Measurements from ENCODE around the gene BATF2.

BATF2 gene

DNA sequence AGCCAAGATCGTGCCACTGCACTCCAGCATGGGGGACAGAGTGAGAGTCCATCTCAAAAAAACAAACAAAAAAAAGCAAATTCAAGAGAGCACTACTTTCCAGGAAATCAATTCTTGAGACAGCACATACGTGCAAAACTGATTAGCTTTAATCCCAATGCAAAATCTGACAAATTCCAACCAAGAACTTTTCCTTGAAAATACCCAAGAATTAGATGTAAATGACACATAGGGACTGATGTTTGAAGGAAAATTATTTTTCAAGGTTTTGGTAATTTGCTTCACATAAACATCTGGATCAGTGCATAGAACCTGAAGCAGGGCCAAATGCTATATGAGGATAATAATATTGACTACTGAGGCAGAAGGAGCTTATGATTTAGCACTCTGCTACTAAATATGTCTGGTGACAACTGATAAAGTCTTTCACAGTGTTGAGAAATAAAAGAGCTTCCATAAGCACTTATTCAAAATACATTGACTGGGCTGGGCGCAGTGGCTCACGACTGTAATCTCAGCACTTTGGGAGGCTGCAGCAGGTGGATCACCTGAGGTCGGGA is 33.6 kb downstream of the BATF2 start:
- DNase-seq: no peak

DNA sequence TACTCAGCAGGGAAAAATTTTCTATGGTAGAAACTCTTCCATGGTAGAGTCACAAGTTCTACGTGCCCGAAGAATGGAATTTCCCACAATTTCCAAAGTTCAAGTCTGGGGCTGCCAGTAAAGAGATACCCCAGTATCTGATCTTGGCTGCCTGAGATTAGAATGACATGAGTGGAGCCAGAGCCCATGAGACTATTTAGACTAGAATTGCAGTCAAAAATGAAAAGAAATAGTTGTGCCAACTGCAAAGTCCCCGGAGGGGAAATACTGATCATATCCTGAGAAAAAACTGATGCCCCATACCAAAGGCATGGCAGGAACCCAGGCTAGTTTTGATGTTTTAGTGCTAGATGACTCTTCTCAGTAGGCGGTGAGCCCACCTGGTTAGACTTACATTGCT is 36.1 kb downstream of the BATF2 start:
- DNase-seq: no peak

DNA sequence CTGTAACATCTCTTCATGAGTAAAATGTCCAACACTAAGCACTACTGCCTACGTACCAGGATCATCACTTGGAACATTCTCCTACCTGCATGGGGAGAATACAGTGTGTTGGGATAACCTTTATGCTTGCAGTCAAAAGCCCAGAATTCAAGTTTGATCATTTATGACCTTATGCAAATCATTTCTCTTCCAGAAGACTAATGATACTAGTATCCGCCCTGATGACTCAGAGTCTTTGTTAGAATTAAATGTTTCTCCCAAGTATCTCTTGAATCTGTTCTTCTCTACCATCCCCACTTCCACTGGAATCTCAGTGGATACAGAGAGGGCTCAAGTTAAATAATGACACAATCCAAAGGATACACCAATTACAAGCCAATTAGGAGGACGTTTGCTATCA is 37.3 kb downstream of the BATF2 start:
- DNase-seq: no peak

DNA sequence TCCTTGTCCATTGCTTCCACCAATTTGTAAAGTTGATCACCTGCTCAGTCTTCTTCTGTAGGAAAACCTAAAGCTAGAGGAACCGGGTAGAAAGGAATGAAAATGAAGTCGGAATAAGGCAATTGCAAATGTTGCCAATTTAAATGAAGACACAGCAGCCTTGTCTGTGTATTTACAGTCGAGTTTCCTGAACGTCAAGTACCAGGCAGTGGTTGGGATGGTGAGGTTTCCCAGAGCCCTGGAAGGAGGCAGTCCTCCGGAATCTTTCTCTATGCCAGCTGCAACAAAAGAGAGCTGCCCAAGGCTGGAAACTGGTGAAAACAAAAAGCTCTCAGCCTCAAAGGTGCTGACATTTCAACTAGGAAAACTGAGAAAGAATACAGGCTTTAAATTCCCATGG is 42.6 kb downstream of the BATF2 start:
- DNase-seq: no peak

DNA sequence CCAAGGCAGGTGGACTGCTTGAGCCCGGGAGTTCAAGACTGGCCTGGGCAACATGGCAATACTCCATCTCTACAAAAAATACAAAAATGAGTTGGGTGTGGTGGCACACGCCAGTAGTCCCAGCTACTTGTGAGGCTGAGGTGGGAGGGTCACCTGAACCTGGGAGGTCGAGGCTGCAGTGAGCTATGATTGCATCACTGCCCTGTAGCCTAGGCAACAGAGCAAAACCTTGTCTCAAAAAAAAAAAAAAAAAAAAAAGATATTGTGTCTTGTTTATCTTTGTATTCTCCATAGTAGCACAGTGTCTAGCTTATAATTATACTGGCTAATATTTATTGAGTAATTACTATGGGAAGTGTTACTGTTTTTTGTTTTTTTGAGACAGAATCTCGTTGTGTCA is 45.2 kb downstream of the BATF2 start:
- no peak for DNase-seq

DNA sequence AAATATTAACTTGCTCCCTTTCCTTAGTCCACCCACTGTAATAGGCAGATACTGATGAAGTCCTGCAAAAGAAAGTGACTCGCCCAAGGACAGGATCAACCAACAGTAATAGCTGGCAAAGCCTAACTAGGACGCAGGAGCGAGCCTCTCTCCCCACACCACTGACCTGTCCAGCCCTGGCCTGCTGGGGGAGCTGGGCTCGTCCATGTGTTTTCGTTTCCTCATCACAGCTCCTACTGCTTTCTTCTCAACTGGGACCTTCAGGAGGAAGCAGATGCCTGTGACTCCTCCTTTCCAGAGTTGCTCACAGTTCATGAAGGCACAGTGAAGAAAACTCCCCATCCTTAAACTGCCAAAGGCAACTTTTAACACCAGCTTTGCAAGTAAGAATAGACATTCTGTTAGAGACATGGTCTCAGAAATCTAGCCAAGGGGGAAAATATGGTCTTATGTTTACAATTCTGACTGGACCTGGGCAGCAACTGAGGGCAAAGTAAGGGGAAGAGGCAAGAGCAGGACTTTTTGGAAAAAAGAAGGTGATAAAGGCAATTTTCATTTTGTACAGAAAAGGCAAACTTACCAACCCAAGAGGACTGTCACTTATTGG is 49.5 kb downstream of the BATF2 start:
- no peak for DNase-seq

Data from activated naive CD4-positive, alpha-beta T cell treated with Interleukin-2 at 50 U/mL for 16 hours (primary cell).